Skeletal muscle cell (primary cell): ENCODE measurements around the gene MBLAC1.
"Not testable (repeated sequence)": the region's sequence is repeated elsewhere in the genome, so short reads cannot be mapped to it uniquely, and the experiment has no call there.

Experiments
- DNase-seq: peaks from one replicate; pipeline ENCODE4 v3.0.0-alpha.2; 2010; ENCODE audit warnings: low read depth
- H3K4me3 ChIP-seq: 2 replicates; pipeline ENCODE4 v1.5.1; 2011; ENCODE audit warnings: low read depth, mild to moderate bottlenecking, control low read depth, low read length, moderate library complexity

The MBLAC1 gene

DNA sequence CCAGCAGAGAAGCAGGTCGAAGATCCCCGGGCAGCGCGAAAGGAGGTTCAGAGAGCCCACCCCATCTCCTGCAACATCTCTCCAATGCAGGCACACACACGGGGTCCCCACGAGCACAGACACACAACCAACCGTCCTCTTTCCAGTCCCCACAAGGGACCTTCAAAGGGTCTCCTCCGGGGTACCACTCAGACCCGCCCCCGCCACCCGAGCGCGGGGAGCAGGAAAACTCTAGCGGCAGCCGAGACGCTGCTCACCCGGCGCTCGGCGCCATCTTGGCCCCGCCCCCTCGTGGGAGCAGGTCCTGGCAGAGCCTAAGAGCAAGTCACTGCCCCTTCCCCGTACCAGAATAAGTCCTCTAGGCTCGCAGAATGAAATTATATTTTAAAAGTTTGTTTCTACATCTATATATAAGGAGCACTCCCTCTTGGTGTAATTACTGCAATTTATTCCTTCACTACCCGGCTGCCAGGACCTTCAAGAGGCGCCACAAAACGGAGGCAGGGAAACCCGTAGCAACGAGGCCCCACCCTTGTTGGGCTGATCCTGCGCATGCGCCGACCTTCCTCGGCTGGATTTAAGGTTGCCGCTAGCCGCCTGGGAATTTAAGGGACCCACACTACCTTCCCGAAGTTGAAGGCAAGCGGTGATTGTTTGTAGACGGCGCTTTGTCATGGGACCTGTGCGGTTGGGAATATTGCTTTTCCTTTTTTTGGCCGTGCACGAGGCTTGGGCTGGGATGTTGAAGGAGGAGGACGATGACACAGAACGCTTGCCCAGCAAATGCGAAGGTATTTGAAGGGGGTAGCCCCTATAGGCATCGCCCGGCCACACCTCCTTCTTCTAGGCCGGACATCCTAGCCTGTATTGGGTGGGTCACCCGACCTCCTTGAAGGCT is 7.4 kb upstream of the MBLAC1 start, which contains the start of the genes CNPY4 and TAF6:
Gene CNPY4, plus strand, starts transcription at position 563 of the 898 bp plus-strand sequence. Its CDS starts 111 bp downstream, at position 674.
Gene TAF6, minus strand, starts transcription at position 287 of the 898 bp plus-strand sequence. CDS start 5,149 bp downstream, outside the sequence.
- DNase-seq, result peak; percentile 78
- H3K4me3 ChIP-seq, result peak within 1 kb of the TSS; percentile 96

DNA sequence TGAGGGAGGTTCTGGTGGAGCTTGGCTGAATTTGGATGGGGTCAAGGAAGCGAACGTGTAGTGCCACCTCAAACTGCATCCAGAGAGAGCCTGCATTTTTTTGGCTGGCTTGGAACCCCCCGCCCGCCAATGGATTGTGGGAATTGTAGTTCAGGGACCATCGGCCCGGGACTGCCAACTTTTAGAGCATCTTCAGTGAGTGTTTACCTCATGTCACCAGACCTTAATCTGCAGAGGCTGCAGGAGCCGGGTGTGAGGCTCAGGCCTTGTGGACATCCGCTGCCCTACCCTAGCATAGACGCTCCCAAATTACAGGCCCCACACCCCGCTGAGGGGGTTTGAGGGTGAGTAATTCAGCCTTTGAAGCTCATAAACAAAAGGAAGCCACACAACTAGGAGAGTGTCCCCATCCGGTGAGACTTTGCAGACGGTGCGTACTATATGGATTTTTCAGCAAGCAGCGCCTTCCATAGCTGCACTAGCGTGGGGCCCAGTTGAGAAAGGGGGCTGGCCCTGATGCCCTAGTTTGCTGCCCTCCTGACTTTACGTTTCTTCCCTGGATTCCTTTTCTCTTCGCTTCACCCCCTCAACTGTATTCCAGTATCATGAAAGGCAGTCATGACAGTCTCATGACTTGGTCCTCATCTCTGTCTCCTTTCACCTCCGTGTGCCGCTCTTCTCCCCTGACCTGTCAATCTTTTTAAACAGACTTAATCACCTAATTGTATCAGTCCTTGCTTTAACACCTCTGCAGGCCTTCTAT is 6.6 kb upstream of the MBLAC1 start:
- no peak for DNase-seq
- H3K4me3 ChIP-seq, result peak overlapping the region; percentile 96

DNA sequence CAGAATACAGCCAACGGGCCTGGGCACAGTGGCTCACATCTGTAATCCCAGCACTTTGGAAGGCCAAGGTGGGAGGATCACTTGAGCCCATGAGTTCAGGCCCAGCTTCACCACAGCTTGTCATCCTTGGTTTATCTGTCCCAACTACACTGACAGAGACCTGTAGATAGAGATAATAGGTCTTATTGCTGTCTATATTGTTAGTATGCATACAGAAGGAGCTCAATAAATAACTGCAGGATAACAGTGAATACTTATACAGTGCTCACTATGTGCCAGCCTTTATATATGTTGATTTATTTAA is 6.1 kb upstream of the MBLAC1 start:
- H3K4me3 ChIP-seq, result peak overlapping the region; percentile 96

DNA sequence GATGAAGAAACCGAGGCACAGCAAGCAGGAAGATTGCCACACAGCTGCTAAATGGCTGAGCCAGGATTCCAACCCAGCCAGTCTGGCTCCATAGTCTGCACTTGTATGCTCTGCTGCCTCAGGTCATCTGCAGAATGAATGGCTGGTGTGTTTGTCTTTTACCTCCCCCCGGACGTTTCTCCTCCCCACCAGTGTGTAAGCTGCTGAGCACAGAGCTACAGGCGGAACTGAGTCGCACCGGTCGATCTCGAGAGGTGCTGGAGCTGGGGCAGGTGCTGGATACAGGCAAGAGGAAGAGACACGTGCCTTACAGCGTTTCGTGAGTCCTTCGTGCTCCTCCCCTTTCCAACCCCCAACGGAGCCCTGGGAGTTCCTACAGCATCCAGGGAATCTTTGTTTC is 4.7 kb upstream of the MBLAC1 start:
- no peak overlapping the region for H3K4me3 ChIP-seq
- DNase-seq, result no peak

More for the DNA sequence above, 6.1 kb upstream of the MBLAC1 start:
- no peak for DNase-seq

DNA sequence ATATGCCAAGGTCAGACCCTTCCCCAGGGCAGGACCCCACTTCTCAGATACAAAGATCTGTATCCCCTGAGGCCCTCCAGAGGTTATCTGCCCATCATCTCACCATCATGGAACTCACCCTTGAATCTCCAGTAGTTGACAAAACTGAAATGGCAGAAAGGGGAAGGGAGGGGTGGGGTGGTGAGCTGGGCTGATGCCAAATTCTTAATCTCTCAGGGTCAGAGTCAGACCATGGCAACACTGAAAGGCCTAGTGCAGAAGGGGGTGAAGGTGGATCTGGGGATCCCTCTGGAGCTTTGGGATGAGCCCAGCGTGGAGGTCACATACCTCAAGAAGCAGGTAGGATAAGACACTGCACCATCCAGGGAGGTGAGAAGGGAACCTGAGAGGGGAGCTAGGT is 4.2 kb upstream of the MBLAC1 start:
- no peak overlapping the region for H3K4me3 ChIP-seq
- DNase-seq, result no peak

DNA sequence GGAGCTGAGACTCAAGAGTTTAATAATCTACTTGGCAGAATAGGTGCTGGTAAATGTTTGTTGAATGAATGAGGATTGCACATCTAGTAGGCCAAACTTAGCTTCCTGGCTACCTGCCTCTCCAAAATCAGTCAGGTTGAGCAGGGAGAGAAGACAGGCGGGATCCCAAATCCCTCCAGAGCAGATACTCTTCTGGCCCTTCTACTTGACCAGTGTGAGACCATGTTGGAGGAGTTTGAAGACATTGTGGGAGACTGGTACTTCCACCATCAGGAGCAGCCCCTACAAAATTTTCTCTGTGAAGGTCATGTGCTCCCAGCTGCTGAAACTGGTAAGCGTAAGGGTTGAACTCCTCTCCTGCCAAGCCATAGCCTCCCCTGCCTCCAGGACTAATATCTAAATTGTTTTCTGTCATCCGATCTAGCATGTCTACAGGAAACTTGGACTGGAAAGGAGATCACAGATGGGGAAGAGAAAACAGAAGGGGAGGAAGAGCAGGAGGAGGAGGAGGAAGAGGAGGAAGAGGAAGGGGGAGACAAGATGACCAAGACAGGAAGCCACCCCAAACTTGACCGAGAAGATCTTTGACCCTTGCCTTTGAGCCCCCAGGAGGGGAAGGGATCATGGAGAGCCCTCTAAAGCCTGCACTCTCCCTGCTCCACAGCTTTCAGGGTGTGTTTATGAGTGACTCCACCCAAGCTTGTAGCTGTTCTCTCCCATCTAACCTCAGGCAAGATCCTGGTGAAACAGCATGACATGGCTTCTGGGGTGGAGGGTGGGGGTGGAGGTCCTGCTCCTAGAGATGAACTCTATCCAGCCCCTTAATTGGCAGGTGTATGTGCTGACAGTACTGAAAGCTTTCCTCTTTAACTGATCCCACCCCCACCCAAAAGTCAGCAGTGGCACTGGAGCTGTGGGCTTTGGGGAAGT is 2.2 kb upstream of the MBLAC1 start:
- no peak for DNase-seq
- no peak overlapping the region for H3K4me3 ChIP-seq

DNA sequence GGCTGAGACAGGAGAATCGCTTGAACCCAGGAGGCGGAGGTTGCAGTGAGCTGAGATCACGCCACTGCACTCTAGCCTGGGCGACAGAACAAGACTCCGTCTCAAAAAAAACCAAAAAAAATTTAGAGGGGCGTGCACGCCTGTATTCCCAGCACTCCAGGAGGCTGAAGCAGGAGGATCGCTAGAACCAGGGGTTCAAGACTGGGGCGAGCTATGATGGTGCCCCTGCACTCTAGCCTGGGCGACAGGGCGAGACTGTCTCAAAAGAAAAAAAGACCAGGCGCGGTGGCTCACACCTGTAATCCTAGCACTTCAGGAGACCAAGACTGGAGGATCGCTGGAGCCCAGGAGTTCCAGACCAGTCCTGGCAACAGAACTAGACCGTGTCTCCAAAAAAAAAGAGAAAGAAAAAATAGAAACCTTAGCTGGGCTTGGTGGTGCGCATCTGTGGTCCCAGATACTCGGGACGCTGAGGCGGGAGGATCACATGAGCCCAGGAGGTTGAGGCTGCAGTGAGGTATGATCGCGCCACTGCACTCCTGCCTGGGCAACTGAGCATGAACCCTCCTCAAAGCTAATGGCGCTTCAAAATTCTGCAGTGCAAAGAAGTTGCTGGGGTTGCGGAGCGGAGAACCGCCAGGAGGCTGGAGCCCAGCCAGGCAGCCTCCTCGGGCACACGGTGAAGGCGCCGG is 382 bp upstream of the MBLAC1 start:
- no peak for DNase-seq
- peak overlapping the region; percentile 90 for H3K4me3 ChIP-seq

DNA sequence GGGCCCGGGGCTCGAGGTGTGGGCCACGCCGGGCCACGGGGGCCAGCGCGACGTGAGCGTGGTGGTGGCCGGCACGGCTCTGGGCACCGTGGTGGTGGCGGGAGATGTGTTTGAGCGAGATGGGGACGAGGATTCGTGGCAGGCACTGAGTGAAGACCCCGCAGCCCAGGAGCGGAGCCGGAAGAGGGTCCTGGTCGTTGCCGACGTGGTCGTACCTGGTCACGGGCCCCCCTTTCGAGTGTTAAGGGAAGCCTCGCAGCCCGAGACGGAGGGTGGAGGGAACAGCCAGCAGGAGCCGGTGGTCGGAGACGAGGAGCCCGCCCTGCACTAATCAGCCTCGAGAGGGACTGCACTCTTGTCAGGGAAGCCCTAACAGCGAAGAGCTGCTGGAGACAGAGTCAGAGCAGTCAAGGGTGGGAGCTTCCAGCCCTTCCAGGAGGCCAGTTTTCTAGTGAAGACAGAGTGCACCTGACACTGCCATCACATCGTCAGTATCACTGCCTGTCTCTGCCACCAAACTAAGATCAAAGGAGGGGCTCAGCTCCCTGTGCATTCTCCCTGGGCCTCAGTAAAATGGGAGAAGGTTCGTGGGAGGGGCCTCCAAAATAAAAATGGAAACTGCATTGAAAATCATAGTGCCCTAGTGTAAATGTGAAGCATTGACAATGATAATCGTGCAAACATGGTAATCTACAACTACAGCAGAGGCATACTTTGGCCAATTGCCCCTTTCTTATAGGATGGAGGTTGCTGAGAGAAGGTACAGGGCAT is 1.3 kb downstream of the MBLAC1 start:
- no peak for DNase-seq
- peak overlapping the region; percentile 90 for H3K4me3 ChIP-seq

DNA sequence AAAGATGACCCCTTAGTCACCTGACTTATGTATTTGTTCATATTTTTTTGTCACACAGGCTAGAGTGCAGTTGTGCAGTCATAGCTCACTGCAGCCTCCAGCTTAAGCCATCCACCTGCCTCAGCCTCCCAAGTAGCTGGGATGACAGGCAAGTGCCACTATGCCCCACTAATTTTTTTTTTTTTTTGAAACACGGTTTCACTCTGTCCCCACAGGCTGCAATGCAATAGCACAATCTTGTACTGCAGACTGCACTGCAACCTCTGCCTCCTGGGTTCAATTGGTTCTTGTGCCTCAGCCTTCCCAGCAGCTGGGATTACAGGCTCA is 1.8 kb downstream of the MBLAC1 start:
- DNase-seq, result no peak
- no peak overlapping the region for H3K4me3 ChIP-seq

DNA sequence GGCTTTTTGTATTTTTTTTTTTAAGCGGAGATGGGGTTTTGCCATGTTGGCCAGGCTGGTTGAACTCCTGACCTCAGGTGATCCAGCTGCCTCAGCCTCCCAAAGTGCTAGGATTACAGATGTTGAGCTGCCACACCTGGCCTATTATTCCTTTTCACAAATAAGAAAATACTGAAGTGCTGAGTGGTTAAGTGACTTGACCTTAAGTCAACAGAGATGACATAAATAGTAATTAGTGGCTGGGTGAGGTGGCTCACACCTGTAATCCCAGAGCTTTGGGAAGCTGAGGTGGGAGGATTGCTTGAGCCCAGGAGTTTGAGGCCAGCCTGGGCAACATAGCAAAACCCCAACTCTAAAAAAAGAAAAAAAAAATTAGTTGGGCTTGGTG is 3.4 kb downstream of the MBLAC1 start:
- DNase-seq, H3K4me3 ChIP-seq: not testable (repeated sequence)

DNA sequence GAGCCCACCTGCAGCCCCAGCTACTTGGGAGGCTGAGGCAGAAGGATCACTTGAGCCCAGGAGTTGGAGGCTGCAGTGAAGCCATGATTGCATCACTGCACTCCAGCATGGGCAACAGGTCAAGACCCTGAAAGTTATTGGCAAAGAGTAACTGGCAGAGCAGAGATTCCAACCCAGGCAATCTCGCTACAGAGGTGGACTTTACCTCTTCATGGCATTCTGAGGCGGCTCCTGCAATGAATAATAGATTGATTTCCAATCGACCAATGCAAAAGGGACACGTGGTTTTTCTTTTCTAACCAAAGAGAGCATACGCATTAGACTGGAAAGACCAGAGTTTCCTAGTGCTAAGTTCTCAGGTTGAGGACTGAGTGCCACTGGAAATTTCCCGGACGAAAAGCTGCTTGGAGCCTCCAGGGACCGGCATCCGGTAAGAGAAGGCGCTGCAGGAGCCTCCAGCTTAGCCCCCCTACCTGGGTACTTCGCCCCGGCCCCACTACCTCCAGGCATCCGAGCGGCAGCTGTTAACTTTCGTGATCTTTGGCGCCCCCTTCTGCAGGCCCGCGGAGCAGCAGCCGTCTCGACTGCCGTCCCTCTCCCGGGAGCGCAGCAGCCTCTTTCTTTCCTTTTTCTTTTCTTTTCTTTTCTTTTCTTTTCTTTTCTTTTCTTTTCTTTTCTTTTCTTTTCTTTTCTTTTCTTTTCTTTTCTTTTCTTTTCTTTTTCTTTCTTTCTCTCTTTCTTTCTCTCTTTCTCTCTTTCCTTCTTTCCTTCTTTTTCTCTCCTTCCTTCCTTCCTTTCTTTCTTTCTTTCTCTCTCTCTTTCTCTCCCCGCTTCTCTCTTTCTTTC is 4.1 kb downstream of the MBLAC1 start:
- no peak overlapping the region for H3K4me3 ChIP-seq
- no peak for DNase-seq

DNA sequence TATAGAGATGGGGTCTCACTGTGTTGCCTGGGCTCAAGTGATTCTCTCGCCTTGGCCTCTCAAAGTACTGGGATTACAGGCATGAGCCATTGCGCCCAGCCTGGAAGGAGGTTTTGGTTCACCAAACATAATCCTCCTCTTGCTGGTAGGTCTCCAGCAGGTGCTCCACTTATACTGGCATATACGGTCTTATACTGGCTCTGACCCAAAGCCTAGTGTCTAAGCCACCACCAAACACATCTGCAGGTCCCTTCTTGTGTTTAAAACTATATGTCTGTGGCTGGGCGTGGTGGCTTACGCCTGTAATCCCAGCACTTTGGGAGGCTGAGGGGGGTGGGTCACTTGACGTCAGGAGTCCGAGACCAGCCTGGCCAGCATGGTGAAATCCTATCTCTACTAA is 5.4 kb downstream of the MBLAC1 start:
- no peak for DNase-seq
- no peak overlapping the region for H3K4me3 ChIP-seq

DNA sequence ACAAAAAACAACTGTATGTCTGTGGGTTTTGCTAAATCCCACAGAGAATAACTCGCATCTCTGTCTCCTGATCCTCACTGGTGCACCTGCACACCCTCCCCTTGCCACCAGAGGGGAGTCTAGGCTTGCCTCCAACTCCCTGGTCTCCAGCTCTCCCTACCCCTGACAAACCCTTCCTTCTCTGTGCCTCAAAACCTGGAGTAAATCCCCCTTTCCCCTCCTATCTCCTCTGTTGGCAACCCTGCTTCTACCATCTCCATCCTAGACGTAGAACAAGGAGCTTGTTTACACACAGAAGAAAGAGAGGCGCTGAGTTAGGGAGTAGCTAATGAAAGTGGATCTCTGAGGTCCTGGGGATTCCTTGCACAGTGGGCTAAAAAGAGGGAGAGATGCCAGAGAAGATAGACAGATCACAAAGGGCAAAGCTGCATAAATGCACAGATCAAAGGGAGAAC is 6.0 kb downstream of the MBLAC1 start:
- H3K4me3 ChIP-seq, result no peak overlapping the region
- DNase-seq, result no peak

DNA sequence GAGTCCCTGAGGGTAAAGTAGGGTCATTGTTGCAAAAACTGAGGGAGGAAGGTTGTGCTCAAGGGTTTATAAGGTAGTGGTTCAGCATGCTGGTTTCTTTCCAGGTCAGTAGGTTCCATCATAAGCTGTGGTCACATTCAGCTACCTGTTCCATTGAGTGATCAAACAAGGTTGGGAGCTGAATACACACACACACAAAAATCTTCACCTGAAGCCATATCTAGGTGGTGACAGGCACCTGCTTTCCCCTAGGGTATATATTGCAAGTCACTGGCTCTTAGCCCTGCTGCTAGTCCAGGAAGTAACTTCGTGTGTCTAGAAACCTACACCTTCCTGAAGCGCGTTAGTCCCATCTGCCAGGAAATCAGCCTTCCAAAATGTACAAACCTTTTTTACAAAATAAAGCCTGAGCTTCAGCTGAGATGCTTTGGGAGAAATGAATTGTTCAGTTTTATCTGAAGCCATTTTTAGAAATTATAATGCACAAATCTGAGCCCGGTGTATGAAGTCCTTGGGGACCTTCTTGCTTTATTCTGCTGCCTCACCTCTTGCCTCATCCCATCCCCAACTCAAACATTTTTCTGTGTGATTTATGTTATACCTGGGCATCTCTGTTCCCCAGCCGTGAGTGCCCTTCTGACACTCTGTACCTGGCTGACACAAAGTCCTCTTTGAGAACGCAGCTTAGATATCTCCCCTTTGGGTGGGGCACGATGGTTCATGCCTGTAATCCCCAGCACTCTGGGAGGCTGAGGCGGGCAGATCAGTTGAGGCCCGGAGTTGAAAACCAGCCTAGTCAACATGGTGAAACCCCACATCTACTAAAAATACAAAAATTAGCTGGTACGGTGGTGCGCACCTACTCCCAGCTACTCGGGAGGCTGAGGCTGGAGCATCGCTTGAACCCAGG is 11.3 kb downstream of the MBLAC1 start:
- DNase-seq, result no peak
- no peak overlapping the region for H3K4me3 ChIP-seq

DNA sequence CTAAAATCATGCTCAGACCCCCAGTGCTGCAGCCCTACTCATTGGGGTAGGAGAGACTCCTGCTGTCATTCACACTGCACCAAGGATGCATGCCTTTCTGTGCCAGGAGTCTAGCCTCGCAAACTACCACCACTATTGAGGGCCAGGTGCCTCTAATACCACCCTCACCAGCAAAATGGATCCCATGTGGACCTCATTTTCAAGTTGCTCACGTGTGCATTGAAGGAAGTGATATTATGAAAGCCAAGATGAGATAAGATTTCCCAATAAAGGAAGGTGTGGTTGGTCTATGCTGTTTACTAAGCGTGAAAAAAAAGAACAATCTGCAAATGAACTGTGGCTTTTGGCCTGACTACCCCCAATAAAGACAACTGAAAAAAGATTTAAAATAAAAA is 14.8 kb downstream of the MBLAC1 start:
- H3K4me3 ChIP-seq, result no peak overlapping the region
- no peak for DNase-seq

DNA sequence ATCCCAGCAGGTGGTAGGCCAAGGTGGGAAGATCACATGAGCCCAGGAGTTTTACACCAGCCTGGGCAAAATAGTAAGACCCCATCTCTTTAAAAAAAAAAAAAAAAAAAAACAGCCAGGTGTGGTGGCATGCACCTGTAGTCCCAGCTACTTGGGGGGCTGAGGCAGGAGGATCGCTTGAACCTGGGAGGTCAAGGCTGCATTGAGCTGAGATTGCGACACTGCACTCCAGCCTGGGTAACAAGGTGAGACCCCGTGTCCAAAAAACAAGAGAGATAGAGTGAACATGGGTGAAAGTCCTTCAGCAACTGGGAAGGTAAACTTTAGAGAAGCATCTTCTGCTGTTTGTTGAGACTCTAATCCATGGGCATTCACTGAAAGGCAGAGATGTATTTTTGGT is 15.7 kb downstream of the MBLAC1 start:
- DNase-seq, result no peak
- no peak overlapping the region for H3K4me3 ChIP-seq

DNA sequence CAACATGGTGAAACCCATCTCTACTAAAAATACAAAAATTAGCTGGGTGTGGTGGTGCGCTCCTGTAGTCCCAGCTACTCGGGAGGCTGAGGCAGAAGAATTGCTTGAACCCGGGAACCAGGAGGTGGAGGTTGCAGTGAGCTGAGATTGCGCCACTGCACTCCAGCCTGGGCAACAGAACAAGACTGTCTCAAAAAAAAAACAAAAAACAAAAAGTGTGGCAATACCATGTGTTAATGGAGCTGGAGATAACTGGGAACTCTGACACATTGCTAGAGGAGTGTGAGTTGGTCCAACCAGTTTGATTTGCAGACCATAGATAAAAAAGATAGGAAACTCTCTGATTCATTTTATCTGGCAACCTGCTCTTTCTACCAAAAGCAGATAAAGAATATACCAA is 19.6 kb downstream of the MBLAC1 start:
- not testable (repeated sequence) for DNase-seq, H3K4me3 ChIP-seq
